ENCODE data around the gene KCNJ6. TPM values are rescaled to one million over a fixed set of nuclear protein-coding genes. Genes with fewer than 3 reads are reported as not detected.

KCNJ6 gene
- total RNA-seq, 4 donors from 2014 or later, result 0.62 TPM; not detected in 3

DNA sequence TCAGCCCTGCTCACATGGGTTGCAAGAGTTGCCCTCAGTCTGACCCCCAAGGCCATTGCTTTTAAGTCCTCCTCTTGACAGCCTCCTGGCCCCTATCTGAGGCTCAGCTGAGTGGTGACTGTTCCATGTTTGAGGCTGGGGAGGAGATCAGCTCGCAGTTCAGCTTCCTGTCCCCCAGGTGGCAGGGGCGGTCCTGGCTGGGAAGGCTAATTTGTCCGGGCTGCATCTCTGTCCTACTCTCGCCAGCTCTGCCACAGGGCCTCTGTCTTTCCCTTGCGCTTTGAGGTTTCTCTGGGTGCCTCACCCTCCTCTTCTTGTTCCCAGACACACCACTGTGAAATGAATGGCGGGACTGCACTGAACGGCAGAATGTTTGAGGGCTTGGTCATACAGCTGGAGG lies 157.3 kb downstream of the KCNJ6 start:
- no peak for DNase-seq

DNA sequence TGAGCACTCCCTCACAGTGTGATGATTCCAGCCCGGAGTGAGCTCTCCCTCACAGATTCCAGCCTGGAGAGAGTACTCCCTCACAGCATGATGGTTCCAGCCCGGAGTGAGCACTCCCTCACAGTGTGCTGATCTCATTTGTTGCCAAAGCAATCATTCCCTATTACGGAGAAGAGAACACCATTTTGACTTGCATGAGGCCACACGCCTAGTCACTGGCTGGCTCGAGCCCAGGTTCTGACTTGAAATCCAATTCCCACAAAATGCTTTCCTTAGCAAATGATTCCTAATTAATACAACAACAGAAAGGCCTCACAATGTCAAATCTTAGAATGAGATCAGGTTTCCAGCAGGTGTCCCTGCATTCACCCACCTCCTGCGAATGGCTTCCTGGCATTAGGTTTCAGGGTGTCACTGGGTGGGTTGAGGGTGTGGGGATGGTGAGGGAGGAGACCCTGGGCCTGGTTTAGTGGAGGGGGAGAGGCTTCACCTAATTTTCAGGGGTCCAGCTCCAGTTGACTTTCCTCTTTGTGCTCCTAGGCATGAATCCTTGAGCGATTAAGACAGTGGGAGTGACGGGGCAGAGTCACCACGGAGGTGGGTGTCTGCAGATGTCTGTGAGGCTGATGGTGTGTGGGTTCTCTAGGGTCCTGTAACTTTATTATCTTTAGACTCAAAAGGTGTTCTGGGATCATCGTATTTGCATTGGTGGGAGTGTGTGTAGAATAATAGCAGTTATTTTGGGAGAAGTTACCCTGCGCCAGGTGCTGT lies 158.5 kb downstream of the KCNJ6 start:
- H3K4me1 ChIP-seq, result no peaks in the 10 kb centered on the region
- H3K27ac ChIP-seq, result no peak overlapping the region
- H3K4me3 ChIP-seq, result no peak overlapping the region
- TF ChIP-seq, protein P1, sequence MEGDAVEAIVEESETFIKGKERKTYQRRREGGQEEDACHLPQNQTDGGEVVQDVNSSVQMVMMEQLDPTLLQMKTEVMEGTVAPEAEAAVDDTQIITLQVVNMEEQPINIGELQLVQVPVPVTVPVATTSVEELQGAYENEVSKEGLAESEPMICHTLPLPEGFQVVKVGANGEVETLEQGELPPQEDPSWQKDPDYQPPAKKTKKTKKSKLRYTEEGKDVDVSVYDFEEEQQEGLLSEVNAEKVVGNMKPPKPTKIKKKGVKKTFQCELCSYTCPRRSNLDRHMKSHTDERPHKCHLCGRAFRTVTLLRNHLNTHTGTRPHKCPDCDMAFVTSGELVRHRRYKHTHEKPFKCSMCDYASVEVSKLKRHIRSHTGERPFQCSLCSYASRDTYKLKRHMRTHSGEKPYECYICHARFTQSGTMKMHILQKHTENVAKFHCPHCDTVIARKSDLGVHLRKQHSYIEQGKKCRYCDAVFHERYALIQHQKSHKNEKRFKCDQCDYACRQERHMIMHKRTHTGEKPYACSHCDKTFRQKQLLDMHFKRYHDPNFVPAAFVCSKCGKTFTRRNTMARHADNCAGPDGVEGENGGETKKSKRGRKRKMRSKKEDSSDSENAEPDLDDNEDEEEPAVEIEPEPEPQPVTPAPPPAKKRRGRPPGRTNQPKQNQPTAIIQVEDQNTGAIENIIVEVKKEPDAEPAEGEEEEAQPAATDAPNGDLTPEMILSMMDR (IDR thresholded peaks at IDR 0.05), result no peak
- TF ChIP-seq POLR2A (IDR thresholded peaks at IDR 0.05), result no peak
- intact Hi-C loops (cut with DNase I; ENCODE audit: low total_unique reads), result no loop called here
- no peak for DNase-seq
- H3K27me3 ChIP-seq, result no peaks in the 10 kb centered on the region
- H3K9me3 ChIP-seq, result no peaks in the 10 kb centered on the region
- H3K36me3 ChIP-seq, result no peaks in the 10 kb centered on the region

More for the DNA sequence above, 157.3 kb downstream of the KCNJ6 start:
- H3K36me3 ChIP-seq, result no peaks in the 10 kb centered on the region
- H3K4me1 ChIP-seq, result no peaks in the 10 kb centered on the region
- H3K9me3 ChIP-seq, result no peaks in the 10 kb centered on the region
- intact Hi-C loops (cut with DNase I; ENCODE audit: low total_unique reads), result no loop called here
- no peaks in the 10 kb centered on the region for H3K27me3 ChIP-seq
- H3K4me3 ChIP-seq, result no peak overlapping the region
- H3K27ac ChIP-seq, result no peak overlapping the region
- no peak for TF ChIP-seq POLR2A (IDR thresholded peaks at IDR 0.05)
- TF ChIP-seq, protein P1 (IDR thresholded peaks at IDR 0.05), result peak in 1 of 4 experiments; percentile 9

DNA sequence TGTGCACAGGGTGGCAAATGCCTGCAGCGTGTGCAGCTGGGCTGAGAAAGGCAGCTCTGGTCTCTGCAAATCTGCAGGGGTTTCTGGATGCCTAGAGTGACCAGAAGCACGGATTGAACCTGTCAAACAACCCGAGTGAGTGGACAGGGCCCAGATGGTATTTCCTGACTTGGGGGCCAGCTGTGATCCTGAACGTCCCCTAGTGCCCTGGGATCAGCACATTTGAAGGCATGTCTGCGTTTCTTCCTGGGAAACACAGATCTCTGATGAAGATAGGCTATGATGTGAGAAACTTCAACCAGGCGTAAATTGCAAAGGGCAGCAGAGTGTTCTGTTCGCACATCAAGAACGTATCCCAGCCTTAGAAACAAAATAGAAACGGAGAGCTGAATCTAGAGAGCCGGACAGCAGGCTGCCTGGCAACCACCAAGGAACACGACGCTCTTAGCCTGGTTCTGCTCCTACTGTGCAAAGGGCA lies 163.1 kb downstream of the KCNJ6 start:
- TF ChIP-seq, protein P1 (IDR thresholded peaks at IDR 0.05), result no peak
- TF ChIP-seq POLR2A (IDR thresholded peaks at IDR 0.05), result no peak
- intact Hi-C loops (cut with DNase I; ENCODE audit: low total_unique reads), result no loop called here

DNA sequence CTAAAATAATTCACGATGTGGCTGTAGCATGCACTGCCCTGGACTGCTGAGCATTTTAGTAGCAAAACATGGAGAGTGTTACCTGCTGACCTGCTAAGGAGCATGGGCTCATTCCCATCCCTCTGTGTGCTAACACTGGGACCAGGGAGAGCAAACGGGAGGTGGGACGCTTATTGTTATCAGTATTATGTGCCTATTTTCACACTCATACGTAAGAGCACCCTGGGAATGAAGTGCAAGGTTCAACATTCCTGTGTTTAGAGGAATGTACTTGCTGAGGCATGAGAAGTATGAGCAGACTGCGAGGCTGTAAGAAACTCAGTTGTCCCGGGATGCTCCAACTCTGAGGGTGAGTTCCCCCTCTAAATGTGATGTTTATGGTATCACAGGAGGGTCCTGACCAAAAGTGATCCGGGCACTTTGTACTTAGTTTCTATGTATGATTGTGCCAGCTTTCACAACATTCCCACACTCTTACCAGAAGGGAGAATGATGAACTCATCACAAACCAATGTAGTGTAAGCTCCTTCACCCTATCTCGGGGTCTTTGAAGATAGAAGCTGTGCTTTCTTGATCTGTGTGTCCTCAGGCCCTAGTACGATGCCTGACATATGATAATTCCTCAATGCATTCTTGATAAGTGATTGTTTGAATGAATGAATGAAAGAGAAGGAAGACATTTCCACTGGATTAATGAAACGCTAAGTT lies 164.8 kb downstream of the KCNJ6 start:
- H3K36me3 ChIP-seq, result no peaks in the 10 kb centered on the region
- no peaks in the 10 kb centered on the region for H3K4me1 ChIP-seq
- intact Hi-C loops (cut with DNase I; ENCODE audit: low total_unique reads), result no loop called here
- no peak for DNase-seq
- no peak overlapping the region for H3K4me3 ChIP-seq
- TF ChIP-seq, protein P1 (IDR thresholded peaks at IDR 0.05), result no peak
- no peak for TF ChIP-seq POLR2A (IDR thresholded peaks at IDR 0.05)
- no peaks in the 10 kb centered on the region for H3K9me3 ChIP-seq
- H3K27ac ChIP-seq, result no peak overlapping the region
- H3K27me3 ChIP-seq, result no peaks in the 10 kb centered on the region

More for the DNA sequence above, 163.1 kb downstream of the KCNJ6 start:
- Histone ChIP-seq H3K9me3 (no peaks in the 10 kb centered on the region), H3K36me3 (no peaks in the 10 kb centered on the region), H3K27me3 (no peaks in the 10 kb centered on the region), H3K27ac (no peak overlapping the region), H3K4me3 (no peak overlapping the region), H3K4me1 (no peaks in the 10 kb centered on the region)
- DNase-seq, result no peak

DNA sequence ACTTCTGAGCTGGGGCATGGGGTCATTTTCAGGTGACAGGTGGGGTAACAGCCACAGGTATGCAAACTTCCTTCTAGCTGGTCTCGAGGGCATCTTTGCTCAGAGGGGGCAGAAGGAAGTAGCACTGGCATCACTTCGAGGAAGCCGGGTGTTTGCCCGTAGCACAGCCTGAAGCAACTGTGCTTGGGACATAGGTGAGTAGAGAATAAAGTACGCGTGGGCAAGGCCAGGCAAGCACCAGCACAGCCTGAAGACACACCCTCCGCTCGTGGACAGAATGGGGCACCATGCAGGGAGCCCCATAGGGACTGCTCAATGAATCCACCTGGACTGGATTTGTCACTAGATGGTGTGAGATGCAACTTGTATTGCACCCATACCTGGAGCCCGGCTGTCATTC lies 167.1 kb downstream of the KCNJ6 start:
- Histone ChIP-seq H3K27ac (no peak overlapping the region), H3K9me3 (no peaks in the 10 kb centered on the region), H3K4me3 (no peak overlapping the region), H3K27me3 (no peaks in the 10 kb centered on the region), H3K4me1 (no peaks in the 10 kb centered on the region), H3K36me3 (no peaks in the 10 kb centered on the region)
- intact Hi-C loops (cut with DNase I; ENCODE audit: low total_unique reads), result no loop called here
- no peak for TF ChIP-seq POLR2A (IDR thresholded peaks at IDR 0.05)
- TF ChIP-seq, protein P1 (IDR thresholded peaks at IDR 0.05), result no peak
- no peak for DNase-seq

All from uterus (tissue), 4 donors.